A673 (cell line): ENCODE results near the gene CPOX.

Source experiments
- EZH2 ChIP-seq: fragments of 200-600 bp; sonication (generic); IDR thresholded peaks from 2 replicates; pipeline ENCODE4 v1.6.1; 2017; ENCODE audit warnings: borderline replicate concordance, low read depth, mild to moderate bottlenecking, mixed read lengths, antibody characterized with exemption, low read length; ENCODE audit not compliant: poor library complexity, severe bottlenecking
- TF ChIP-seq, protein P1 (sequence below): fragments of 300-800, 200-600 bp; sonication (generic); conservative IDR thresholded peaks from 2 replicates; pipeline ENCODE4 v1.5.1; 2017; ENCODE audit warnings: low read depth, mild to moderate bottlenecking, antibody characterized with exemption, low read length, moderate library complexity, mixed read lengths

DNA sequence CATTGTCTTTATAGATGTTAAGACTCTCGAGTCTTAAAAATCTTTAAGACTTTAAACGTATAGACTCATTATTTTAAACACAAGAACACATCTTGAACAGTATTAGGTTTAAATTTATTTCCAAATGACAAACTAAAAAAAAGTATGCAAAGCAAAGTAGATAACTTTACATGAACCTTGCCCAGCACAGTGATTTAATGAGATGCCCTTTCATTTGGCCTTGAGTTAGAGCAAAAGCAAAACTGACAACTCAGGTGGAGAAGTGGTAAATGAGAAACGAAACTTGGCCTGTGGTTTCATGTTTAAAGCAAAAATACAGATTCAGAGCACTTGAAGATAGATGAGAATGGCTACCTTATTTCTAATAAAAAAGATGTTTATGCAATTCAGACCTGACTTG is 53.1 kb downstream of the CPOX start:
- TF ChIP-seq, protein P1, sequence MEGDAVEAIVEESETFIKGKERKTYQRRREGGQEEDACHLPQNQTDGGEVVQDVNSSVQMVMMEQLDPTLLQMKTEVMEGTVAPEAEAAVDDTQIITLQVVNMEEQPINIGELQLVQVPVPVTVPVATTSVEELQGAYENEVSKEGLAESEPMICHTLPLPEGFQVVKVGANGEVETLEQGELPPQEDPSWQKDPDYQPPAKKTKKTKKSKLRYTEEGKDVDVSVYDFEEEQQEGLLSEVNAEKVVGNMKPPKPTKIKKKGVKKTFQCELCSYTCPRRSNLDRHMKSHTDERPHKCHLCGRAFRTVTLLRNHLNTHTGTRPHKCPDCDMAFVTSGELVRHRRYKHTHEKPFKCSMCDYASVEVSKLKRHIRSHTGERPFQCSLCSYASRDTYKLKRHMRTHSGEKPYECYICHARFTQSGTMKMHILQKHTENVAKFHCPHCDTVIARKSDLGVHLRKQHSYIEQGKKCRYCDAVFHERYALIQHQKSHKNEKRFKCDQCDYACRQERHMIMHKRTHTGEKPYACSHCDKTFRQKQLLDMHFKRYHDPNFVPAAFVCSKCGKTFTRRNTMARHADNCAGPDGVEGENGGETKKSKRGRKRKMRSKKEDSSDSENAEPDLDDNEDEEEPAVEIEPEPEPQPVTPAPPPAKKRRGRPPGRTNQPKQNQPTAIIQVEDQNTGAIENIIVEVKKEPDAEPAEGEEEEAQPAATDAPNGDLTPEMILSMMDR: no peak
- TF ChIP-seq EZH2: no peak
